T47D (cell line): ENCODE results near the gene GINS1.

ENCODE experiments used
- DNase-seq, 2 experiments: peaks; one replicate each; pipeline versions ENCODE4 v3.0.0 to v3.0.0-alpha.2; 2011 to 2012; ENCODE audit warnings: low read depth in 1 of 2, low spot score in 1 of 2
- JUND ChIP-seq: IDR thresholded peaks from 2 replicates; pipeline ENCODE4 v1.6.1; 2012; ENCODE audit warnings: low read depth
- in situ Hi-C: cut with HindIII; loops from 2 replicates; pipeline ENCODE4 v1.10.0; 2016; ENCODE audit warnings: low sequenced_read_pairs, low pct_unique_long_range_greater_than_20kb

The GINS1 gene

DNA sequence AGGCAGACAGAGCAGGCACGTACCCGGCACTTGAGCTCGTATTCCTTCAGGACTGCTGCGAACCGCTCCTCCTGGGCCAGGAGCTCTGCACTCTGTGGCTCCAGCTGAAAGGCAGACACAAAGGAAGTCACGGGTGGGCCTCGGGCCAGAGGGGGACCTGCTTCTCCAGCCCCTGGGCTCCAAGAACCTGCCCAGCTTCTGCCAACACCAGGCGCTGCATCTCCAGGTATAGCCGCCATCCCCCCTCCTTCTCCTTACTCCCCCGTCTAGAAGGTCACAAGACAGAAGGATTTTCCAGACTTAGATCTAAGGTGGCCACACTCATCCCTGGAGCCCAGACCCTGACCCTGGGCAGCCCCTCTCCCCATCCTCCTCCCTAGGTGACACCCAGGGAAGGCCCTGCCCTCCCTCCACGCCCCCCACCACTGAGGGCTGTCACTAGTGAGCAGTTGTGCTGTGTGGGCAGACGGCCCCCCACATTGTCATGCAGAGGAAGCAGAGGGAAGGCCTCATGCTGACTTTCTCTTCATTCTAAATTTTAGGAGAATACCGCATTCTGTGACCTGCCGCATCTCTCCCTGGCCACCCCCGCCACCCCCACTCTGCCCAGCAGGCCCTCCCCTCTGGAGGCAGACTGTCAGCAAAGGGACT is 81.9 kb downstream of the GINS1 start:
- TF ChIP-seq JUND, result no peak
- no peak for DNase-seq
- in situ Hi-C loops, result no loop called here

DNA sequence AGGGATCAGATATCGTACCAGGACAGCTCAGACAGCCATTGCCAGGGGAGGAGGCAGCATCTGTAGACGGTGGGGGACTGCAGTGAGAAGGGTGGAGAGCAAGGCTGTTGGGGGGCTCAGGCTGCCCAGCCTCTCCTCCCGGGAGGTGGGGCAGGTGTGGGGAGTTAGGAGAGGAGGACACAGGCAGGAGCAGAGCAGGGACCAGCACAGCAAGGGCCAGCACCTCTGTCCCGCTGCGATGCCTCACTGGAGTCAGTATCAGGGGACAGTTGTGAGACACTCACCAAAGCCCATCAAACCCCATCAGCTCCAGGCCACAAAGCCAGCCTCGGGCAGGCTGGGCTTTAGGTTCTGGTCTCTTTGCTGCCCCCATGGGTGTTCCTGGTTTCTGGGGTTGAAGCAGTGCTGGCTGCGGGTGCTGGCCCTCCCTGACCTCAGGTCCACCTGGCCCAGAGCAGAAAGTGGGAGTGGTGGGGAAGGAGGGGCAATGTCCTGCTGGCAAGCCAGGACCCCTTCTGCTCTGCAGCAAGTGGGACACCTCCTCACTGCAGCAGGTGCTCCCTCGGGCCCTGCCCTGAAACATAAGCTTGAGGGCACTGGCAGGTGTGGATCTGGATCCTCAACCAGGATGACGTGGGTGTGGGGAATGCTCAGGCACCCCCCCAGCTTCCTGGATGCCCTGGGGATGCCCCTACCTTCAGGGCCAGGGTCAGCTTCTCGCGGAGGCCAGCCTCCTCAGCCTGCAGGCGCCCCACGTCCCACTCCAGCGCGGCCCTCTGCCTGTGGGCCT is 83.4 kb downstream of the GINS1 start:
- in situ Hi-C loops, result no loop called here
- TF ChIP-seq JUND, result no peak
- no peak for DNase-seq

DNA sequence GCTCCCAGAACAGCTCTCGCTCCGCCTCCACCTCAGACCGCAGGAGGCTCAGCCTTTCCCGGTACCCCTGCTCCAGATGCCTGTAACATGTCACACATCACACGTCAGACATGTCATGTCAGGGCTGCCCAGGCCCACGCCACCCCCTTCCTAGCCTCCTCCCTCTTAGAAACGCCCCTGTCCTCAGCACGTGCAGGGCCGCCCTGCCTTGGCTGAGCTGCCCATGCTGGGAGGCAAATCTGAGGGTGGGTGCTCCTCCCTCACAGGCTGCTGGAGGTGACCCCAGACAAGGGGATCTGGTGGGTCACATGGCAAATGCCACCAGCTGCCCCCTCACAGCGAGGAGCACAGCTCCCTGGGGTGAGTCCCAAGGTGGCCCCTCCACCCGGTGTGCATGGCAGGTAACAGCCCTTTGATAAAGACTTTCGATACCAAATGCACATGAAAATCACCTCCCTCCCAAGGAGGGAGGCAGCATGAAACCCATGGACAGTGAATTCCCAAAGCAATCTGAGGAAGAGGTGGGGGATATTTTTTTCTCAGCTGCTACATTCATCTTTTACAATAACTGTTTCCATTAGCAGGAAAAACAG is 84.1 kb downstream of the GINS1 start:
- in situ Hi-C loops, result no loop called here
- DNase-seq, result no peak
- no peak for TF ChIP-seq JUND

DNA sequence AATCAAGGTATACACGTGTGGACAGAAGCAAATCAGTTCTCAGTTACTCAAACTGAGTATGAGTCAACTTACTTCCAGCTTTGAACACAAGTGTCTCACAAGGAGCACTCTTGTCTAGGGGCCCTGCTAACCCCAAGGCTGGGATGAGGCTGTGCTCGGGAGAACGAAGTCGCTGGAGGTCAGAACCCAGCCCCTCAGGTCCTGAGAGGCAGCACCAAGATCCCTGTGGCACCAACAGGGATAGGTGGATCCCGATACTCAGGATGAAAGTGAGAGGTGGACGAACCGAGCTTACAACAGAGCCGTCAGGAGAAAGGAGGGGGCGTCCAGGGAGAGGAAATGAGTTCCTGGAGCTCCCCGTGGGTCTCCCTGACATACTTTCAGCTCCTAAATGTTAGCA is 85.7 kb downstream of the GINS1 start:
- DNase-seq, result no peak
- in situ Hi-C loops, result no loop called here
- no peak for TF ChIP-seq JUND

DNA sequence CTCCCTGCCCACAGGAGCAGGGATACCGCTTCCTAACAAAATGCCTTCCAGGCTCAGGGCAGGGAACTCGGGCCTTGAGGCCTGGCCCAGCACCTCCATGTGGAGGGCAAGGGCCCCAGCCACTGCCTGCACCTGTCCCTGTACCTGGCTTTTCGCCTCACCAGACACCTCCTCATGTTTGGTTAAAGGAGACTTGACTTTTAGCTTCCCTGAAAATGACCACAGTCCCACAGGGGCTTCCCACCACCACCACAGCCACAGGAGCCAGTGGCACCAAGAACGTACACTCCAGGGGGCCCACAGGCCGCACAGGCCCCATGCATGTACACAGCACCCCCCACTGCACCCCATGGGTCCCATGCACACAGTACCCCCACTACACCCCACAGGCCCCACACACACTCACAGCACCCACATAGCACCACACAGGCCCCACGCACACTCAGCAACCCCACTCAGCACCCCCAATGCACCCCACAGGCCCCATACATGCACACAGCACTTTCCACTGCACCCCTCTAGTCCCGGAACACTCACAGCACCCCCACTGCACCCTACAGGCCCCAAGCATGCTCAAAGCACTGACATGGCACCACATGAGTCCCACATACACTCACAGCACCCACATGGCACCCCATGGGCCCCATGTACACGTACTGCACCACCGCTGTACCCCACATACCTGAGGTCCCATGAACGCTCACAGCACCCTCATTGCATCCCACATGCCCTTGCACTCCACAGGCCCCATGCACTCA is 86.5 kb downstream of the GINS1 start:
- TF ChIP-seq JUND, result no peak
- in situ Hi-C loops, result no loop called here
- no peak for DNase-seq

DNA sequence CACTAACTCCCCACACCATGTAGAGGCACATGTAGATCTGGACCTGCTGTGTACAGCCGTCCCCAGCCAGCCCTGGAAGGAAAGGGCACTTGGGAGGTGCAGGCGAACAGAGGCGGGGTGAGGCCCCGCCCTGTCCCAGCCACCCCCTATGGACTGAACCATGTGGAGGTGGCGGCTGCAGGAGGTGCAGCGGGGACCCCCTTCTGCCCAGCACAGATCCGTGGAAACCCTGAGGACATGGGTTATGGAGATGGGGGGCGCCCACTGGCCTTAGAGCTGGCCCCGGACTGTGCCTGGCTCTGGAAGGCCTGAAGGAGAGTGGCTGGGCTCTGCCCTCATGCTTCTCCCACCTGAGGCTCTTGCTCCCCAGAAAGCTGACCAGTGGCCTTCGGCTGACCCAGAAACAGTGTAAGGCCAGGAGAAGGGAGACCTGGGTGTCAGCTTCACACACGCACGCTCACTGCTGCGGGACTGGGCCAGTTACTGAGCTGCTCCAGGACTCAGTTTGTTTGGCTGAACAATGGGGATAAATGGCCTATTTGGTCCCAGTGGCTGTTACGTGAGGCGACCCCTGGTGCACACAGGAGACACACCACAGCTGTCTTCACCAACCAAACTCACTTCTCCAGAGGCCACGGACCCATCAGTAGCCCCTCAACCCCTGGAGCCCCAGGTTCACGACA is 87.2 kb downstream of the GINS1 start:
- TF ChIP-seq JUND, result no peak
- in situ Hi-C loops, result no loop called here
- no peak for DNase-seq

DNA sequence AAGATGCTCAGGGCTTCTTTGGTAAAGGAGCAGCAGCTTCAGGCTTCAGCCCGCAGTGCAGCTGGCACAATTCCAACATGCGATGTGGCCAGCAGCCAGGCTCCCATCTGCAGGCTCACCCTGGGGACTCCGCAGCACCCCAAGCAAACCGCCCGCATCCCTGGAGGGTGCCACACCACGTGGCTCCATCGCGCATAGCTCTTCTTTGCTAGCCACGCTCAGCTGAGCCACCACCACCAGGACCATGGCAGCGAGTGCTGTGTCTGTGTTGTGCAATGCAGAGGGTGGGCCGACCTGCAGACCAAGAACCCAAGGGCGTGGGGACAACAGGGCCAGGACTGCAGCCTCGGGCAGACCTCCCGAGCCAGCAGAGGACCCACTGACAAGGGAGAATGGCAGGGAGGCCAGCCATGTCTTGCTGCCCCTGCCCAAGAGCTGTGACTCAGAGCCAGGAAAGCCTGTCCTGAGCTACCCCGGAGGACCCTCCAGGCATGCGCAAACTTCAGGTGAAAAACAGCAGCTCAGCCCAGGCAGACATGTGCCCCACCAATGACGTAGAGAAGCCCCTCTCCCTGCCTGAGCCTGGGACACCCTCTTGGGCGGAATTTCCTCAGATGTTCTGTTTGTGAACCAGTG is 87.8 kb downstream of the GINS1 start:
- no peak for DNase-seq
- in situ Hi-C loops, result no loop called here
- no peak for TF ChIP-seq JUND

DNA sequence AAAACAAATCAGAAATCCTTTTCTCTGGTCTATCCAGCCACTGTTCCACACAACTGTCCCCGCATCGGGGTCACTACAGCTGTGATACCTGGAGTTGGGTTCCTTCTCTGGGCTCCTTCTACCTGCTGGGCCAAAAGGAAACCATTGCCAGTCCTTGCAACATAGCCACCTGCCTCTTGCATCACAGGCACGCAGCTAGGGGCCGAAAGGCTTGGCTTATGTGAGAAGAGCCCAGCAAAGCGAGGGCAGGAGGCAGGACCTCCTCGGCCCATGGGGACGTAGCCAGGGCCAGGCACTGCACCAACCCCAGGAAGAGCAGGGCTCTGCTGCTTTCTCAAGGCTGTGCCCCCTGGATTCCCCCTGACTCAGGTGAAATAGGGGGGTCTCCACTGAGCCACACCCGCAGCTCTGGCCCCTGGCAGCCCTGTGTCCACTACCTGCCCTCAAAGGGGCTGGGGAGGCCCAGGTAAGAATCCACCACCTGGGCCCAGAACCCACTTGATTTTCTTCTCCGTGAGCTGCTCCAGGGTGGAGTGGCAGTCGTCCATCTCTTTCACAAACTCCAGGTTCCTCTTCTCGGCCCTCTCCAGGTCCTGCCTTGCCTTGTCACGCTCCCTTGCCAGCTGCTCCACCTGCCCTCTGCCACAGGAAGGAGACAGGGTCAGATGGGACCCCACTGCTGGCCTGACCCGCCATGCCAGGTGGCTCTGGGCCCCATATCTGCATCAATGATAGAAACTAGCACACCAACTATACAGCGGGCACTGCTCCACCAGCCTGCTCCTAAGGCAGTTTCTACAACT is 88.9 kb downstream of the GINS1 start:
- in situ Hi-C loops, result no loop called here
- DNase-seq, result no peak
- TF ChIP-seq JUND, result no peak

DNA sequence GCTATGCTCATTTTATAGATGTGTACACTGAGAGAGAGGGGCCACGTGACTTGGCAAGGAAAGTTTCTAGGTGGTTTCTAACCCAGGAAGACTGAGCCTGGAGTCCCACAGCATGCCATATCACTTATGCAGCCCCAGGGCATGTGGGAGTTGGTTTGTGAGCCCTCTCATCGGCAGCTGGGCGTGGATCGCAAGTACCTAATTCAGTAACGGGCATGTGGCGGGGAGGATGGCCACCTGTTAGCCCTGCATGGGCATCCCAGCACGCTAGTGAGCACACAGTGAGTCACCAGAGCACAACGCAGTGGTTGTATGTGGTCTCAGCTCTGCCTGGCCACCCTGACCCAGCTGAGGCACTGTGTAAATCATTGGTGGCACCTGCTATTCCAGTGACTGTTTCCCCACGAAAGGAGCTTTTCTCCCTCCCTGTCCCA is 89.5 kb downstream of the GINS1 start:
- DNase-seq, result peak; percentile 26 to 94
- TF ChIP-seq JUND, result no peak
- in situ Hi-C loops, result no loop called here

DNA sequence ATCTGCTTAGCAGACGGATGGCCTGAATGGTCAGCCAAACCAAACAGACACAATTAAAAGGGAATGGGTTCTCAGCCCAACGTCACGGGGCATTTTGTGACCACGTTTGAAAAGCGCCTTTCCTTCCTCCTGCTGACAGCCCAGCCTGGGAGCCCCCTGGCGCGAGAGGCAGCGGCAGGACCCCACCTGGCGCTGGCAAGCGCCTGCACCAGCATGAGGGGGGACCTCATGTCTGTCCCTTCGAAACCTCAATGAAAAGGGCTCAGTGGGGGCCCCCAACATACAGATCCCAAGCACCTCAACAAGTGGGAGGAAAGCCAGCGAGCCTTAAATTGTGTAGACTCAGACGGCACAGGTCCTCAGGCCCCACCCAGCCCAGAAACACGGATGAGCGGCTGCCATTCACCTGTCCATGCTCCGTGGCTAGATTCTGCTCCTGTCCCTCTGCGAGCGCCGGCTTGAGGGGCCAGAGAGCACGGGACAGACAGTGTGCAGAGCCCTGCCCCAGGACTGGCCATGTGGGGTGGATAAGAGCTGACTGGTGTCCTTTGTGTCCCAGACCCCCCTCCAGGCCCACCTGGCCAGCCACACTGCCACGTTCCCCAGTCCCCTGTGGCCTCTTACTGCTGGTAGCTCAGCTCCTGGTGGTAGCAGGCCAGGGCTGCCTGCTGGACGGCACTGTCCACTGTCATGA is 90.3 kb downstream of the GINS1 start:
- TF ChIP-seq JUND, result no peak
- DNase-seq, result no peak
- in situ Hi-C loops, result no loop called here
